GM18520 (cell line): ENCODE results near the gene PLXNA2.

Source experiments
- ATAC-seq: cut with Tn5 transposase; IDR thresholded peaks from one replicate; pipeline ENCODE4 v1.9.1; 2021; ENCODE audit not compliant: unreplicated experiment

The PLXNA2 gene, protein sequence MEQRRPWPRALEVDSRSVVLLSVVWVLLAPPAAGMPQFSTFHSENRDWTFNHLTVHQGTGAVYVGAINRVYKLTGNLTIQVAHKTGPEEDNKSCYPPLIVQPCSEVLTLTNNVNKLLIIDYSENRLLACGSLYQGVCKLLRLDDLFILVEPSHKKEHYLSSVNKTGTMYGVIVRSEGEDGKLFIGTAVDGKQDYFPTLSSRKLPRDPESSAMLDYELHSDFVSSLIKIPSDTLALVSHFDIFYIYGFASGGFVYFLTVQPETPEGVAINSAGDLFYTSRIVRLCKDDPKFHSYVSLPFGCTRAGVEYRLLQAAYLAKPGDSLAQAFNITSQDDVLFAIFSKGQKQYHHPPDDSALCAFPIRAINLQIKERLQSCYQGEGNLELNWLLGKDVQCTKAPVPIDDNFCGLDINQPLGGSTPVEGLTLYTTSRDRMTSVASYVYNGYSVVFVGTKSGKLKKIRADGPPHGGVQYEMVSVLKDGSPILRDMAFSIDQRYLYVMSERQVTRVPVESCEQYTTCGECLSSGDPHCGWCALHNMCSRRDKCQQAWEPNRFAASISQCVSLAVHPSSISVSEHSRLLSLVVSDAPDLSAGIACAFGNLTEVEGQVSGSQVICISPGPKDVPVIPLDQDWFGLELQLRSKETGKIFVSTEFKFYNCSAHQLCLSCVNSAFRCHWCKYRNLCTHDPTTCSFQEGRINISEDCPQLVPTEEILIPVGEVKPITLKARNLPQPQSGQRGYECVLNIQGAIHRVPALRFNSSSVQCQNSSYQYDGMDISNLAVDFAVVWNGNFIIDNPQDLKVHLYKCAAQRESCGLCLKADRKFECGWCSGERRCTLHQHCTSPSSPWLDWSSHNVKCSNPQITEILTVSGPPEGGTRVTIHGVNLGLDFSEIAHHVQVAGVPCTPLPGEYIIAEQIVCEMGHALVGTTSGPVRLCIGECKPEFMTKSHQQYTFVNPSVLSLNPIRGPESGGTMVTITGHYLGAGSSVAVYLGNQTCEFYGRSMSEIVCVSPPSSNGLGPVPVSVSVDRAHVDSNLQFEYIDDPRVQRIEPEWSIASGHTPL (N-terminal part only)

DNA sequence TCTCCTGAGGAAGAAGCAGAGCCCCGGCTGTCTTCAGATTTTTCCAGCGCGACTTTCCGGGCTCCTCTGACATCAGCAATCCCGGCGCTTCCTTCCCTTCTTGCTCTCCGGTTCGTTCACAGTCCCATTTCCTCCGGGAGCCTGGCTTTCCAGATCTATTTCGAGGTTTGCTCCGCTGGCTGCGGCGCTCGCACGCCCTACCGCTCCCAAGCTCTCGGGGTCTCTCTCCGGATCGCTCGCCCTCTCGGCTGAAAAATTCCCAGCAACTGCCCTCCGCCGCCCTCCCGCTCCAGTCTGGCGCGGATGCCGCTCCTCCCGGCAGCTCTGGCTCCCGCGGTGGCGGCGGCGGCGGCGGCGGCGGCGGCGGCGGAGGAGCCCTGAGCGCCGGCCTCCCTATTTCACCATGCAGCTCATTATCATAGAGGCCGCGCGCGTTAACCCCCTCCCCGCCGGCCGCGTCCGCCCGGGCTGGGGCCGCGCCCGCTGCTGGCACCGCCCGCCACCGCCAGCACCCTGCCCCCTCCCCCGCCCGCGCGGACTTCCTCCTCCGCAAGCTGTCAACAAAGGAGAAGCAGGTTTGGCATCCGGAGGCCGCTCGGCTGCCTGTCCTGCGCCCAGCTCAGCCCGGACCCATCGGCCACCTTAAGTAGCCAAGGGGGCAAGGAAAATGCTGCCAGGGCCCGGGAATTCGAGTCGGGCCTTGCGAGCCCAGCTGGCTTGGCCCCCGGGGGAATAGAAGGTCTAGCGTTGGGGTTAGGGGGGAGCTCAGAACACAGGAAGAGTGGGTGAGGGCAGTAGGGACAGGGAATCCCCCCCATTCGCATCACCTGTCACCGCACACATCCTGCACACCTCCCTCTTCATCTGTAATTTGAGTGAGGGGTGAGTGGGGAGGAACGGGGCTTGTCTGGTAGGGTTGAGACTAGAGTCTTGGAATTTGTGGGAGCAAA, at the start of gene PLXNA2:
Gene PLXNA2, minus strand, starts transcription at position 418 of the 950 bp plus-strand sequence. CDS start 26,462 bp downstream, outside the sequence.
- no peak for ATAC-seq

DNA sequence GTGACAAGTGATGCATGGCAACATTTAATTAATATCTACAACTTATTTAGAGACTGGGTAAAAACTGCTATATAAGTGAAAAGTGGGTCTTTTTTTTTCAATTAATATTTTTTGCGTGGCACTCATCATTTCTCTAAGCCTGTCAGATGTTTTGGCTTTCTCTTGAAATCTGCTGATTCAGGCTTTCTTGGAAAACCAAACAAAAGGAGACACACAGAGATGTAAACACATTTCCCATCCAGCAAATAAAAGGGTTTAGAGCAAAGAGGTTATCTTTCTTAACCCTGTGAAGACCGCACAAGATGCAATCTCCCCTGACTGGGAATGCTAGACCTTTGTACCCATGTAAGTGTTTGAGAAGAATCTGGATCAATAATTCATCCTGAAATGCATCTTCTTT, 48.7 kb upstream of the PLXNA2 start:
- no peak for ATAC-seq

DNA sequence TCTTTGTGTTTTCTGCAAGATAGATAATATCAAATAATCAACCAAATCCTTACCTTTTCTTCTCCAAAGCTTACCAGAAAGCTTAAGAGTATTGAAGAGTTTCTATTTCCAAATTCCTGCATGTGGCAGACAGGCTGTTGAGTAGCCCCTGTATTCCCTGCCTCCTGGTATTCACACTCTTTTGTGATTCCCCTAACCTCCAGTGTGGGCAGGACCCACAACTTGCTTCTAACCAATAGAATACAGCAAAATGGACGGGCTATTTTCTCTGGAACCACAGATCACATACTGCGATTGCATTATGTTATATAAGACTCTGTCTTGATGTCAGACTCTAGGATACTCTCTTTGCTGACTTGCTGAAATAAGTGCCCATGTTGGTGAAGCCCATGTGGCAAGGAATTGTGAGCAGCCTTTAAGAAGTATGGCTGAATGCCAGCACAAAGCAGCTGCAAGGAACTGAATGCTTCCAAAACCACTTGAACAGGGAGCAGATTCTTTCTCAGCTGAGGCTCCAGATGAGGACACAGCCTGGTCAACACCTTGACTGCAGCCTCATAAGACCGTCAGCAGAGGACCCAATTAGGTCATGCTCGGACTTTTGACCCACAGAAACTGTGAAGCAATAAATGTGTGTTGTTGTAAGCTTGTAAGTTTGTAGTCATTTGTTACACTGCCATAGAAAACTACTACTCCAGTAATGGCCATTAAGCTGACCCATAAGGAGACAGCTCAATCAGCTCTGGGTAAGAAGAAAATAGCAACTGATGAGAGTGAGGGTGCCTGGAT, 47.9 kb upstream of the PLXNA2 start:
- ATAC-seq, result no peak

DNA sequence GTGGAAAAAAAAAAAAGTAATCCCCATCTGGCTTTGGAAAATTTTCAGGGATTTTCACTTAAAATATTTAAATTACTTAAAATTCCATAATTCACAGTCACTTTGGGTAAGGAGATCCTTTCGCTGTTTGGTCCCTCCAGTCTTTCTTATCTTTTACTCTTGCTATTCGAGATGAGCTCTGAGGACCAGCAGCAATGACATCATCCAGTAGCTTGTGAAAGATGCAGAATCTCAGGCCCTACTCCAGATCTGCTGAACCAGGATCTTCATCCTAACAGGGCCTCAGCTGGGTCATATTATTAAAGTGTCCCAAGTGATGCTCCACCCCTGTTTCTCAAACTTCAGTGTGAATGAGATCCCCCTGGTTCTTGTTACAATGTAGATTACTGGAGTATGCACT, 46.9 kb upstream of the PLXNA2 start:
- ATAC-seq, result no peak

DNA sequence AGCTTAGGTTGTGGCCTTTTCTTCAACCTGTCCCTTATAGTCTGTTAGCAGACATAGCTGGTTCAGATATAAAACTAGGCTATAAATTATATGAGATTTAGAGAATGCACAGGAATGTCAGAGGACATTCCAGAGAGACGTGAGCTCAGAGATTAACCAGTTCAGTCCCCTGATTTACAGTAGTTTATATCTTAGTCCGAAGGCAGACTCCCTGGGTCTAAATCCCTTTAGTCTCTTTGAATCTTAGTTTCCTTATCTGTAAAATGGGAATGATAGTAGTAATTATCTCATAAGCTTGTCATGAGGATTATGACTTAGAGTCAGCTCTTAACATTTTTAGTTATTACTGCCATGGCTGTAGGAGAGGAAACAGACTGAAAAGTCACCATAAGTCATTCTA, 45.5 kb upstream of the PLXNA2 start:
- no peak for ATAC-seq

DNA sequence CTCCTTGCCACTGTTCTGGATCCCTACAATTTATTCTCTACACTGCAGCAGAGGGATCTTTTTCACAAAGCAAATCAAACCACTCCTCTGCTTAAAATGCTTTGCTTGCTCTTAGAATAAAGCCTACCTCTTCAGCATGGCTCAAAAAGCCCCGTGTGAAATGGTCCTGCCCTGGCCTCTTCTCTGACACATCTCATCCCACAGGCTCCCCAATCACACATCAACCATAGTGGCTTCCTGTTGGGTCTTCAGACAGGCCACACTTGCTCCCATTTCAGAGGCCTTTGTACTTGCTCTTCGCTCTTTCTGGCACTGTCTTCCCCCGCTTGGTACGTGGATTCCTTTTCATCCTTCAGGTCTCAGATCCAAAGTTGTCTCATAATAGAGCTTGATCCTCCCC, 44.3 kb upstream of the PLXNA2 start:
- no peak for ATAC-seq

DNA sequence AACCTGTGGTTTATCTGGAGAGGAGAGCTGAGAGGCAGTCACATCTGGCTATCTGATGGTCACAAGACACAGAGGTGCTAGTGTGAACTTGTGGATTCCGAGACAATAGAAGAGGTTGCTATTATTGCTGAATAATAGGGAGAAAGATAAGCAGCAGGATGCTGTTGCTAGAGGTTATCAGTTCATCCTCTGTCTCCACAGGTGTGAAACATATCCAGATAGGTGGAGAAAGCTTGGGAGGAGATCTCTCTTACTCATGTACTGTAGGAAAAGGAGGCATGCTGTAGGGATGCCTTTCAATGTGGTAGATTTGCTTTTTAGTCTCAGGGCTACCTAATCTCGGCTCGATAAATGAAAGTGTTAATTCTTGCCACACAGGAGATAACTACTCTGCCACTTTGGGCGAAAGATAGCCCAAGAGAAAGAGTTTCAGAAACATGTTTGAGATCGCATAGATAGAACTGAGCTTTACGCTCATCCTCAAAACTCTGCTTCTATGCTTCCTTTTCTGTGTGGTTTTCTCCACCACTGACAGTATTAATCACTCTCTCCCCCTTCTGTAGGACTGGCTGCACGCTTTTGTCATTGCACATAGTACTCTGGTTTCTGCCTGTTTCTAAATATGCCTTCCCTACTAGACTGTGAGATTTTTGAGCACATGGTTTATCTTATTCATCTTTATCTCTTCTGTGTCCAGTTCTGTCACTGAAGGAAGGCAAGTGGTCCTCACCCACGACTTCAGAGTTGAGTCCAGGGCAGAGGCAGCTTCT, 36.7 kb upstream of the PLXNA2 start:
- no peak for ATAC-seq

DNA sequence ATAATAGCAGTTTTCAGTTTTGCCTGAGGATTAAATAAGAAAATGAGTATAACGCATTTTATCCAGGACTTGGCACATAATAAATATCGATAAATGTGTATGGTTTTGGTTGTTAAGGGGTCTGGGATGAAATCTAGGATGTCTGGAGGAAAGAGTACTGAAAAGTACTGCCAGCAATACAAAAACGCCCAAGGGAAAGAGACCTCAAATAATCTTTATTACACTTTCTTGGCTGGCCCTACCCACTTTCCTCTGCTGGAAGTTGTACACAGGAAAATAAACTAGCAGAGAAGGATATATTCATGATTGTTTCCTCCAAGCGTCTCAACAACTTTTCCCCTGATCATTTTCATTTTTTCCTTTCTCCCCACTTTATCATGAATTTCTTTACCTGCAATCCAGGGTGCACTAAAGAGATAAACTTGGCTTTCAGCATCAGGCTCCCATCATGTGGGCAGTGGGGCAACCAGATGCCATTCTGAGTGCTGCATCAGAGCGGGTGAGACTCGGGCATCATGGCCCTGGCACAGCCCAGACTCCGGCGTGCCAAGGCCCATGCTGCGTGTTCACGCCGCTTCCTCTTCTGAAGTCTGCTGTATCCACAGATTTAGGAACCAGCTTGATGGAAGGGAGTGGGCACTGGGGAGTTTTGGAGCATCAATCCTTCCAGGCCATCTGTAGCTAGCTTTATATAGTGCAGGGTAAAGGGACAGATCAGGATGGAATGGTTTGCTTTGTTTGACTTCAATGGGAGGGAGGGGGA, 35.8 kb upstream of the PLXNA2 start:
- no peak for ATAC-seq

DNA sequence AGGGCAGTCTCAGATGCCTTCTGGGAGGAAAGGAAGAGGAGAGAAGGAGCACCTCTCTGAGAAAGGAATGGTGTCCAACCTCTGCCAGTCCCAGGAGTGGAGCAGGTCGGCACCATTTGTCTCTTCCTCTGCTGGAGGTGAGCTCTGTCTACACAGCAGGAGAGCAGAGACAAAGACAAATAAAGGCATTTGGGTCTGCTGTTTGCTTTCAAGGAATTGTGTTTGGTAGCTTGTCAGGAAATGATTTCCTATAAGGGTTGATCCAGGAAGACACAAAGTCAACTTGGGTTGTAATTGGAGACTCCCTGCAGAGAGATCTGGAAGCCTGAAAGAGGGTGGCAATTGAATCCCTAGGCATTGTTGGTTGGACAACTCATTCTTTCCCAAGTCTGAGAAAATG, 34.5 kb upstream of the PLXNA2 start:
- ATAC-seq, result no peak

DNA sequence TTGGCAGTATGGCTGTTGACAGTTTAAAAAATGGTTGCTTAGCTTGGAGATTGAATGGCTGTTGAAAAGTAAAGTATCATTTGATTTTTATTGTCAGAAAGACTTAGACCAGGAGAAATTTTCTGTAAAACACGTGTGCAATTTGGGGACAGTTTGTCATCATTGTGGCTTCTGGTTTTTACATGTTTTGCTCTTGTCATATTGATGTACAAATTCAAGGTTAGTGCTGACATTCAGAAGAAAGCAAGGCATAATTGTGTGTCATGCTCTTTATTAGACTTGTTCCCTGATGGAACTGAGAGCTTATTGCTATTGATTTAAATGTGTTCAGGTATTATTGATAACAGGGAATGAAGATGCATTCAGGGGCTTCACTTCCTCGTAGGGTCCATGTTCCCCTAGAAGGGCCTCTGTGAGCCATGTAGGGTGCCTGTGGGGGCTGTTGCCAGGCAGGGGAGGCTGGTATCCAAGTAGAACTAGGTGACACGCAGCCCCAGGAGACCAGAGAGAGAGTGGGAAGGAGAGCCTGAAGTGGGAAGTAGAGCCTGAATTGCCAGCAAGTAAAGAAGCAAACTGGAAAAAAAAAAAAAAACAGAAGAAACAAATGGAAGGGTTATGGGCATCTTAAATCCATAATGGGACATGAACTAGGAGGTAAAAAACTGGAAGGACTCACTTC, 32.7 kb upstream of the PLXNA2 start:
- no peak for ATAC-seq

DNA sequence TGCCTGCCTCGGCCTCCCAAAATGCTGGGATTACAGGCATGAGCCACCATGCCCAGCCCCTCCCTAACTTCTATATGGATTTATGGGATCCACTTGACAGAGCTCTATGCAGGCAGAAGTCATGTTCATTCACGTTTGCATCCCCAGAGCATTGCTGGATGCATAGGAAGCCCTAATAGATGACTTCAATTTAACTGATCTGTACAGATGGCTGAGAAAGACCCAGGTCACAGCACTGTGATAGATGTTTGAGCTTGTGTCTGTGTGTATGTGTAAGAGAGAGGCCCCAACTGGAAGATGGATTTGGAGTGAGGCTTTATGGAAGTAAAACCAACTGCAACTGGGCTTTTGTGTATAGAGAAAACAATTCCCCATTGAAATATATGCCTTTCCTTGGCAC, 30.9 kb upstream of the PLXNA2 start:
- no peak for ATAC-seq

DNA sequence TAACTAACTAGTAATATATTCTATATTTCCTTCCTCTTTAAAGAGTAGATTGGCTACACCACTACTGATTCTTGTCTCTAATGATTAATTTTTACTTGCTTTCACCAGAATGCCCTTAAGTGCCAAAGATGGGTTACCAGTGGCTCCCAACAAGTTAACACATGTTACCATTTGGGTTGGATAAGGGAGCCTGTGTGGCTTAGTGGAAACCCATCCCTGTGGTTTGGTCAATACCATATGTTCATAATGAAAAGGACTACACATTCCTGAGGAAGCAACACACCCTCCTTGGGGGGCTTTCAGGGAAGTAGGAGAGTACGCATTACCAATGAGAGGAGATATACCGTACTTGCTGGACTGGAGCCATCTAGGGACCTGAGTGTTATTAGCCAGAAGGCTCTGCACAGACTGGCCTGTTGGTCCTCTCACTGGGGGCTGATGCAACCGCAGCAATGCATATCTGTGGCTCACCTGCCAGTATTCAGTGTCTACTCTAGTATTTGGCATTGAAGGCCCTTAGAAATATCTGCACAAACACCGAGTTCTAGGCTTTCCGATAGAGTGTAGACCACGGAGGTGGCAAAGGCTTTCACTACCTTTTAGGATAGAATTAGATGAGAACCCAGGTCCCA, 29.3 kb upstream of the PLXNA2 start:
- ATAC-seq, result no peak

DNA sequence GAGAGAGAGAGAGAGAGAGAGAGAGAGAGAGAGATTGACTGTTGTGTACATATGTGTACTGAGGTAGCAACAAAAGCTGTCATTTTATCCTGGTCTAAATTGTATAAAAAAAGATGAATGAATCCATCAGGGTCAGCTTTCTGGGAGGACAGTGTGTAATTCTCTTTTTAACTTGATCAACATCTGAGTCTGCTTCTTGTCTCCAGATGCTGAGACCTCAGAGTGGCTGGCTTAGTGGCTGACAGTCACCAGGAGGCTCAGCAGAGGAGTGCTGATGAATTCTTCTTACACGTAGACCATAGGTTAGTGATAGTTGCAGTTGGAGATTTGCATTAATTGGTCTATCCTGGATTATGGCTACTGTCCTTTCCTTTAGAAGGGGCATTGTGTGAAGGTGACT, 28.5 kb upstream of the PLXNA2 start:
- no peak for ATAC-seq

DNA sequence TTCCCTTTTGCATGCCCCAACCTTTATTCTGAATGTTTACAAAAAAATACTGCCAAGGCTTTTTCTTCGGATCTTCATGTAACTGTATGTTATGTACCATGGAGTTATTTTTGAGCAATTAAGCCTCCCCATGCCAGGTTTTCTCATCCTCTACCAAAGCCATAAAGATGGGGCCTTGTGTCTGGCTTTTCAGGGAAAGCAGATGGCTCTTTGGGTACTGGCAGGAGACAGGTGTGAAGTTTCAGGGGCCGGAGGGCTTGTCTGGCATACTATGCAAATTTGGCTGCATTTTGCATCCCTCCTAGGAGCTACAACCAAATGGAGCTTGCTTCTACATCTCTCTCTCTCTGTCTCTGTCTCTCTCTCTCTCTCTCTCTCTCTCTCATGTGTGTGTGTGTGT, 28.1 kb upstream of the PLXNA2 start:
- no peak for ATAC-seq

DNA sequence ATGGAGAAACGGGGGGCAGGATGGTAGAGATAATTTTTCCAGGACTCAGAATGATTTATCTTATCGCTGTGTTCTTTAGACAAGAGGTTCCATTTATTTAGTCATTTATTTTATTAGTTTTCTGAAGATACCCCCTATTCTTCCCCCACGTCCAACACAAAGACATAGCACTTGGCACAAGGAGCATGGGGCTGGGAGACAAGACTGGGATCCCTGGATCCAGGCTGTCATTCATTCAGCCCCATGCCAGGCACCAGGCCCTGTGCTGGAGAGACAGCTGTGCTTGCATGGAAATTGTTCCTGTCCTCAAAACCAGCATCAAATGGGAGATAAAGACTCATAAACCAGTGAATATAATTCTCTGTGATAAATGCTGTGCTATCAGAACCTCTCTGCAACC, 27.1 kb upstream of the PLXNA2 start:
- no peak for ATAC-seq

DNA sequence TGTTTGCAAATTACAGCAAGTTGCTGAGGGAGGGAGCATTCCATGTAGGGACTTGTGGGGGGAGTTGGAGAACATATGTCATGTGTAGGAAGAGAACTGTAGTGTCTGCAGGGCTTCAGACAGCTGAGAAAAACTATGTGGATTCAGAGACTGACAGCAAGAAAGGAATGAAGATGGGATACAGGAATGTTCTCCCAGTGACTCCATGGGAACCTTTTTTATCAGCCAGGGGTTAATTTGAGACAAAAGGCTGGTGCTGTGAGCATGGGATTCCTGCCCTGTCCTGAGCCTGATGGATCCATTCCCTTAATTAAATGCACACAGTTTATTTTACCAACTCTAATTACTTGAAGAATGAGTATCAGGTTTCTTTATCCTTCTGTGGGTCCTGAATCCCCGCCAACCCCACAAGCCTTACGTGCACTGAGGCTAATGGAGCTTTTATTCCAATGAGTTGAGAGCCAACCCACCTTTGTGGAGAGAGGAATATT, 26.5 kb upstream of the PLXNA2 start:
- no peak for ATAC-seq

DNA sequence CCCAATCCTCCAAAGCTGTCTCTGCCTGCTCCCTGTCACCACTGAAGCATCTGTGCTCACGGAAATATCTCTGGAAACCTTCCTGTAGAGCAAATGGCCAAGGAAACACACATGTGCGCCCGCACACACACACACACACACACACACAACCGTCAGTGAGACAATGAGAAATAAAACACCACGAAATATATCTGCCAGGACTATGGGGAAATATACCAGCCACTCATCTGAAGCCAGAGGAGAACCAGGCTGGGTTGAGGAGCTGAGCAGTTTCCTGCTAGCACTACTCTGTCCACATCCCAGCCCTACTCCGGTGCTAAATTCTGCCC, 25.1 kb upstream of the PLXNA2 start:
- ATAC-seq, result no peak
